ENCODE results near the gene NKX6-2.

DNA sequence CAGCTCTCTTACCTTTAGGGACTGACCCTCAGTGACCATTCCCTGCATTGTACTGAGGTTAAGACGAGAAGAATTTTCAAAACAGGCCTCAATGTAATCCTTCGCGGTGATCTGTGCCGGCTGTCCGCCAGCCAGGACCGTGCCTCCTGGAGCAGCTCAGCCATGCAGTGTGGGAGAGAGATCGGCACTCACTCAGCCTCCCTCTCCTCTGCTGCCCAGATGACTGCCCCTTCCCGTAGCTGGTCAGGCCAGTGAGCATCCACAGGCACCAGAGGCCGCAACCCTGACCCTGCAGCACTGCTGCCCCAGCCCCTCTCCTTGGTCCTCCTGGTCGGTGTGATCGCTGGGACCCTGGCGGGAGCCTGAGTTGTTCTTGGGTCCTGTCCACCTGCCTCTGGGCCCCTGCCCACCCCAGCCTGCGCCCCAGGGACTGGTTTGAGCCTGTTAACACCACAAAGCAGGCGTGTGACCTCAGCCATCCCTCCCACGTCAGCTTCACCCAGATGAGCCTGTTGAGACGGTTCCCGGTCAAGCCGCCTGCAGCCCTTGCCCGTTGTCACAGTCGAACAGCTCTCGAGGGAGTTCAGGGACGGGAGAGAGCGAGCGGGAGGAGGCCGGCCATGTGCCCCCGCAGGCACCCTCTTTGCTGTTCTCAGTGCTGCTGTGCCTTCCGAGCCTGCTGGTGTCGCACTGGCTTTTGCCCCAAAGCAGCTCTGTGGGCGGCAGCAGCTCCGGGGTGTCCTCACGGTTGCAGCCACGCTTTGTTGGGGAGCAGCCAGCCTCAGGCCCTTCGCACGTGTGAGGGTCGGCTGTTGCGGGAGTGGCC, 37.2 kb downstream of the NKX6-2 start:
- TF ChIP-seq, protein P1, sequence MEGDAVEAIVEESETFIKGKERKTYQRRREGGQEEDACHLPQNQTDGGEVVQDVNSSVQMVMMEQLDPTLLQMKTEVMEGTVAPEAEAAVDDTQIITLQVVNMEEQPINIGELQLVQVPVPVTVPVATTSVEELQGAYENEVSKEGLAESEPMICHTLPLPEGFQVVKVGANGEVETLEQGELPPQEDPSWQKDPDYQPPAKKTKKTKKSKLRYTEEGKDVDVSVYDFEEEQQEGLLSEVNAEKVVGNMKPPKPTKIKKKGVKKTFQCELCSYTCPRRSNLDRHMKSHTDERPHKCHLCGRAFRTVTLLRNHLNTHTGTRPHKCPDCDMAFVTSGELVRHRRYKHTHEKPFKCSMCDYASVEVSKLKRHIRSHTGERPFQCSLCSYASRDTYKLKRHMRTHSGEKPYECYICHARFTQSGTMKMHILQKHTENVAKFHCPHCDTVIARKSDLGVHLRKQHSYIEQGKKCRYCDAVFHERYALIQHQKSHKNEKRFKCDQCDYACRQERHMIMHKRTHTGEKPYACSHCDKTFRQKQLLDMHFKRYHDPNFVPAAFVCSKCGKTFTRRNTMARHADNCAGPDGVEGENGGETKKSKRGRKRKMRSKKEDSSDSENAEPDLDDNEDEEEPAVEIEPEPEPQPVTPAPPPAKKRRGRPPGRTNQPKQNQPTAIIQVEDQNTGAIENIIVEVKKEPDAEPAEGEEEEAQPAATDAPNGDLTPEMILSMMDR (IDR thresholded peaks at IDR 0.05) = no peak
- TF ChIP-seq POLR2A (IDR thresholded peaks at IDR 0.05) = no peak

Measured in uterus (tissue), 2 donors.